K562 (cell line): Measurements from ENCODE around the gene SSTR5. TPM values are rescaled to one million over a fixed set of nuclear protein-coding genes. Genes with fewer than 3 reads are reported as not detected.
A peak's percentile ranks its signal among the peaks of the same experiment; 100 is the strongest.

Experiments used
- ATAC-seq: fragments of 200-7000 bp; cut with Tn5 transposase; 3 replicates; pipeline ENCODE4 v1.9.1; 2020; ENCODE audit warnings: moderate library complexity
- BruUV-seq: library from RNA; stranded (reverse); fragments of 400-500 nt; replicated peaks from 2 replicates; lab custom pipeline; 2021; lab: Mats Ljungman, UMichigan
- CTCF ChIA-PET: fragments of 300-600 bp; formaldehyde crosslinking; extraction: SDS; loops from one replicate; lab custom pipeline; 2021; ENCODE audit warnings: low intra/inter-chr PET ratio; lab: Yijun Ruan, JAX
- POLR2A ChIA-PET: fragments of 300-600, 350-650 bp; sonication (Branson Sonifier 250); formaldehyde crosslinking; extraction: SDS; loops from one replicate; lab custom pipeline; 2021; ENCODE audit warnings: antibody characterized with exemption, inconsistent platforms; lab: Yijun Ruan, JAX
- DNase-seq, 4 experiments: peaks; one replicate each; pipeline versions ENCODE4 v3.0.0 to v3.0.0-alpha.2; 2011 to 2018; ENCODE audit warnings: low spot score in 3 of 4, mixed read lengths in 3 of 4; ENCODE audit errors: extremely low read depth in 1 of 4
- FAIRE-seq: peaks from 2 replicates; lab custom pipeline; 2011; peaks lifted over from hg19 to GRCh38; lab: Jason Lieb, UNC
- H2AFZ ChIP-seq: 2 replicates; pipeline ENCODE4 v1.6.0; 2011; ENCODE audit warnings: low read depth, low read length, control low read depth, inconsistent platforms
- H3K27ac ChIP-seq: fragments of 200-600 bp; 3 replicates; pipeline ENCODE4 v1.8.0; 2011; ENCODE audit warnings: low read depth, mild to moderate bottlenecking, control low read depth, inconsistent platforms, low read length, moderate library complexity, mixed read lengths; ENCODE audit errors: extremely low read depth
- H3K27me3 ChIP-seq, 2 experiments: fragments of 300-600 bp in 1 of 2; 2 replicates in 1 of 2; 3 replicates in 1 of 2; pipeline versions ENCODE4 v1.6.0 to v1.8.0; 2011; ENCODE audit warnings: inconsistent platforms in 2 of 2, low read length in 2 of 2, mild to moderate bottlenecking in 1 of 2, mixed read lengths in 1 of 2, moderate library complexity in 1 of 2; ENCODE audit not compliant: control insufficient read depth in 2 of 2, insufficient read depth in 2 of 2
- H3K36me3 ChIP-seq: fragments of 300-600 bp; 3 replicates; pipeline ENCODE4 v1.8.0; 2011; ENCODE audit warnings: mild to moderate bottlenecking, low read length, inconsistent platforms; ENCODE audit not compliant: control insufficient read depth, insufficient read depth
- H3K4me1 ChIP-seq, 2 experiments: fragments of 200-600 bp in 1 of 2; replicated peaks in 1 of 2; 2 replicates in 1 of 2; 3 replicates in 1 of 2; pipeline versions ENCODE4 v1.5.1 to v1.8.0; 2011; ENCODE audit warnings: inconsistent platforms in 2 of 2, low read length in 2 of 2, mild to moderate bottlenecking in 1 of 2, mixed read lengths in 1 of 2, moderate library complexity in 1 of 2; ENCODE audit not compliant: control insufficient read depth in 2 of 2, insufficient read depth in 2 of 2
- H3K4me2 ChIP-seq: 2 replicates; pipeline ENCODE4 v1.6.1; 2011; ENCODE audit warnings: low read length, control low read depth, inconsistent platforms, mixed read lengths; ENCODE audit not compliant: insufficient read depth
- H3K4me3 ChIP-seq: fragments of 200-600 bp; sonication (generic), shearing (Covaris generic); 2 replicates; pipeline ENCODE4 v1.5.1; 2016; ENCODE audit warnings: control low read depth, inconsistent platforms
- H3K79me2 ChIP-seq: fragments of 200-600 bp; 3 replicates; pipeline ENCODE4 v1.8.0; 2011; ENCODE audit warnings: low read length, inconsistent platforms; ENCODE audit not compliant: control insufficient read depth, insufficient read depth
- H3K9ac ChIP-seq, 2 experiments: 2 replicates each; pipeline versions ENCODE4 v1.6.0 to v1.6.1; 2011; ENCODE audit warnings: low read depth in 2 of 2, low read length in 2 of 2, control low read depth in 1 of 2, inconsistent platforms in 1 of 2, mild to moderate bottlenecking in 1 of 2, mixed read lengths in 1 of 2; ENCODE audit not compliant: insufficient read depth in 1 of 2
- H3K9me1 ChIP-seq: one replicate; pipeline ENCODE4 v1.6.0; 2011; ENCODE audit warnings: inconsistent platforms, mild to moderate bottlenecking, low read length, moderate library complexity; ENCODE audit not compliant: control insufficient read depth, insufficient read depth
- H3K9me3 ChIP-seq: replicated peaks from 2 replicates; pipeline ENCODE4 v1.5.1; 2011; ENCODE audit warnings: low read depth, low read length, inconsistent platforms; ENCODE audit not compliant: control insufficient read depth, insufficient read depth
- H4K20me1 ChIP-seq: replicated peaks from 2 replicates; pipeline ENCODE4 v1.6.1; 2011; ENCODE audit warnings: low read length, inconsistent platforms, mixed read lengths; ENCODE audit not compliant: control insufficient read depth, insufficient read depth
- BCOR ChIP-seq: fragments of 450-650 bp; IDR thresholded peaks from 2 replicates; pipeline ENCODE4 v1.6.1; 2016
- CBX1 ChIP-seq: sonication (generic); IDR thresholded peaks from 2 replicates; pipeline ENCODE4 v1.6.1; 2016; ENCODE audit warnings: antibody characterized with exemption, low read depth, mild to moderate bottlenecking
- CHD4 ChIP-seq: fragments of 200-600 bp; sonication (generic); IDR thresholded peaks from 3 replicates; pipeline ENCODE4 v1.6.1; 2012; ENCODE audit warnings: low read depth, mild to moderate bottlenecking, mixed read lengths, low read length, inconsistent platforms; ENCODE audit not compliant: insufficient read depth, insufficient replicate concordance, poor library complexity, severe bottlenecking
- COPS2 ChIP-seq: fragments of 450-650 bp; conservative IDR thresholded peaks from 2 replicates; pipeline ENCODE4 v1.6.1; 2016; ENCODE audit warnings: mild to moderate bottlenecking, moderate library complexity
- EP400 ChIP-seq: fragments of 450-650 bp; IDR thresholded peaks from 2 replicates; pipeline ENCODE4 v1.6.1; 2017; ENCODE audit warnings: antibody characterized with exemption, mild to moderate bottlenecking, moderate library complexity
- KDM1A ChIP-seq, 2 experiments: fragments of 450-650 bp; IDR thresholded peaks; 2 replicates each; pipeline ENCODE4 v1.6.1; 2016; ENCODE audit warnings: mild to moderate bottlenecking in 2 of 2
- MTF1 ChIP-seq: fragments of 250-450 bp; sonication (Bioruptor Pico); IDR thresholded peaks from 2 replicates; pipeline ENCODE4 v1.9.0; 2021; ENCODE audit warnings: moderate library complexity, mild to moderate bottlenecking, inconsistent platforms, borderline replicate concordance
- NCOA1 ChIP-seq: fragments of 450-650 bp; IDR thresholded peaks from 2 replicates; pipeline ENCODE4 v1.6.1; 2016; ENCODE audit warnings: low read depth
- PHB ChIP-seq: fragments of 250-450 bp; sonication (Bioruptor Pico); IDR thresholded peaks from 2 replicates; pipeline ENCODE4 v1.5.0; 2021
- PHF21A ChIP-seq: fragments of 450-650 bp; IDR thresholded peaks from 2 replicates; pipeline ENCODE4 v1.6.1; 2017; ENCODE audit warnings: low read depth, borderline replicate concordance
- PTRF ChIP-seq: fragments of 450-650 bp; IDR thresholded peaks from 2 replicates; pipeline ENCODE4 v1.6.1; 2016; ENCODE audit warnings: mild to moderate bottlenecking, missing genetic modification characterization, missing compliant biosample characterization
- ZFP36 ChIP-seq: fragments of 150-350 bp; IDR thresholded peaks from 2 replicates; pipeline ENCODE4 v1.6.1; 2018; ENCODE audit warnings: low read length, low read depth; ENCODE audit not compliant: partially characterized antibody
- ZNF436 ChIP-seq: fragments of 250-450, 450-650 bp; sonication (Bioruptor Pico); formaldehyde crosslinking; IDR thresholded peaks from 2 replicates; pipeline ENCODE4 v1.7.0; 2020; ENCODE audit warnings: mild to moderate bottlenecking
- WGBS: fragments of 100-300 bp; shearing (Covaris generic); methylation state at CpG from one replicate; pipeline ENCODE4 v1.1.6; 2016; ENCODE audit warnings: low coverage, mixed read lengths; ENCODE audit not compliant: insufficient coverage; ENCODE audit errors: missing lambda C conversion rate; 5-methylcytosine and 5-hydroxymethylcytosine counted together
- in situ Hi-C: fragments of 300-500 bp; cut with MboI; formaldehyde crosslinking; loops from 4 replicates; pipeline ENCODE4 v1.15.0; 2018; ENCODE audit warnings: inconsistent platforms, mixed read lengths
- intact Hi-C: fragments of 100-400 bp; cut with micrococcal nuclease; formaldehyde crosslinking; loops from 2 replicates; pipeline ENCODE4 v1.14.2; 2022
- polyA plus RNA-seq, 8 experiments: library from polyadenylated mRNA; depleted of rRNA in 4 of 8; stranded (reverse) in 5 of 8; unstranded in 3 of 8; fragments of >200 nt; fragmentation: Nextera tagmentation in 2 of 8; fragmentation: Illumina TruSeq in 1 of 8; extraction: Ambion mirVana in 2 of 8; extraction: Trizol in 1 of 8; gene quantifications; 2 replicates each; pipeline versions ENCODE4 v1.2.1 to v1.2.3, GENCODE V29; 2011 to 2014; ENCODE audit warnings: inconsistent platforms in 1 of 8, missing spikeins in 1 of 8
- total RNA-seq, 7 experiments: library from RNA; depleted of rRNA in 6 of 7; stranded (reverse); fragments of >200 nt in 6 of 7; fragmentation: Illumina TruSeq in 2 of 7; extraction: Trizol in 2 of 7; gene quantifications; 2 replicates each; pipeline versions ENCODE4 v1.2.1 to v1.2.3, GENCODE V29; 2011 to 2021; ENCODE audit warnings: low replicate concordance in 1 of 7
- TF ChIP-seq, protein P1 (sequence below): sonication (generic); formaldehyde crosslinking; IDR thresholded peaks from 2 replicates; pipeline ENCODE4 v1.4.0; 2020; ENCODE audit warnings: mild to moderate bottlenecking, missing genetic modification reagents

The SSTR5 gene
- total and polyA plus RNA-seq, 9 of the 15 experiments (the other 6 are each of a cell fraction or from before 2014, with no cell fraction given) = not detected

DNA sequence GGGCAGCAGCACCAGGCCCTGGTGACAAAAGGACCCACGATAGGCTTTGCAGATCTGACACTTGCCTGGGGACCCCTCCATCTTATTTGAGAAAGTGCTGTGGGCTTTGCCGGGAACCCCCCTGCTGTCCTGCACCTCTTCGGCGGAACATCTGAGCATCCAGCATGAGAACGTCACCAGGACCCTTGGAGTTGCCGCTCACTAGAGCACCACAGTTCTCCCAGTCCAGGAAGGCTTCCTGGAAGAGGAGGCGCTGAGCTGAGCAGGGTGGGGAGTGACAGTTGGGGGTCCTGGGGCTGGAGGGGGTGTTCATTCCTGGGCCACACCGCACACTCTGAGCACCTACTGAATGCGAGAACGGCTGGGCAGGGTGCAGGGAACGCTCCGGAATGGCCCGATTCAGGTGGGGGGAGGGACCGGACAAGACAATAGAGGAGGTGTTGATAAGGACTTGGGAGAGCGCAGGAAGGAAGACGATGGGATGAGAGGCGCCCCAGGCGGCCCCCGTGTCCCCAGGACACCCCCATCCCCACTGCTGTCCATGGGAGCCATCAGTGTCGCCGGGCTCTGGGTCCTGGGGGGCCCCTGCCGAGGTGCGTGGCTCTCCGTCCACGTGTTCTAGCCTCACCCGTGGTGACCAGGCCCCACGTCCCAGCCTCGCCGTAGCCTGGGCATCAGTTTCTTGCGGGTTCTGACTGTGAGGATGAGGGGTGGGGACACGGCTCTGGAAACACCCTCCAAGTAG lies 55.6 kb downstream of the SSTR5 start:
- POLR2A ChIA-PET = no interaction called here
- Histone ChIP-seq H3K4me2 (no peak overlapping the region), H3K27me3 (peaks cover 0 to 28% of the 10 kb centered on the region in 2 experiments; a peak in 3 of 5 replicates), H3K9ac (no peak overlapping the region), H3K4me3 (no peak overlapping the region), H3K9me3 (no peaks in the 10 kb centered on the region), H3K27ac (no peak overlapping the region), H4K20me1 (peaks cover 14% of the 10 kb centered on the region), H3K4me1 (peaks cover 0 to 82% of the 10 kb centered on the region in 2 experiments; a peak in 2 of 5 replicates), H3K79me2 (no peaks in the 10 kb centered on the region), H3K9me1 (no peaks in the 10 kb centered on the region), H3K36me3 (no peaks in the 10 kb centered on the region), H2AFZ (no peak overlapping the region)
- in situ Hi-C loops (no loop called here), intact Hi-C loops (no loop called here)
- TF ChIP-seq PHB (CRISPR knock-in tag) = no peak
- TF ChIP-seq EP400 = no peak
- TF ChIP-seq CHD4 = peak; percentile 28
- TF ChIP-seq NCOA1 = no peak
- TF ChIP-seq ZFP36 = peak; percentile 94
- peak; percentile 72 for TF ChIP-seq BCOR
- 0 out of 2 replicates have a peak, but pooled peaks have one; percentile 40 for TF ChIP-seq PHF21A
- no peak for TF ChIP-seq COPS2
- TF ChIP-seq, protein P1, sequence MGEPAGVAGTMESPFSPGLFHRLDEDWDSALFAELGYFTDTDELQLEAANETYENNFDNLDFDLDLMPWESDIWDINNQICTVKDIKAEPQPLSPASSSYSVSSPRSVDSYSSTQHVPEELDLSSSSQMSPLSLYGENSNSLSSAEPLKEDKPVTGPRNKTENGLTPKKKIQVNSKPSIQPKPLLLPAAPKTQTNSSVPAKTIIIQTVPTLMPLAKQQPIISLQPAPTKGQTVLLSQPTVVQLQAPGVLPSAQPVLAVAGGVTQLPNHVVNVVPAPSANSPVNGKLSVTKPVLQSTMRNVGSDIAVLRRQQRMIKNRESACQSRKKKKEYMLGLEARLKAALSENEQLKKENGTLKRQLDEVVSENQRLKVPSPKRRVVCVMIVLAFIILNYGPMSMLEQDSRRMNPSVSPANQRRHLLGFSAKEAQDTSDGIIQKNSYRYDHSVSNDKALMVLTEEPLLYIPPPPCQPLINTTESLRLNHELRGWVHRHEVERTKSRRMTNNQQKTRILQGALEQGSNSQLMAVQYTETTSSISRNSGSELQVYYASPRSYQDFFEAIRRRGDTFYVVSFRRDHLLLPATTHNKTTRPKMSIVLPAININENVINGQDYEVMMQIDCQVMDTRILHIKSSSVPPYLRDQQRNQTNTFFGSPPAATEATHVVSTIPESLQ (CRISPR knock-in tag) = no peak
- 0 out of 2 replicates have a peak, but pooled peaks have one; percentile 31 for TF ChIP-seq CBX1
- no peak for TF ChIP-seq MTF1 (CRISPR knock-in tag)
- TF ChIP-seq ZNF436 (CRISPR knock-in tag) = peak; percentile 52; the same call in 1 of the 2 replicates
- peak in 1 of 2 experiments; percentile 46; a peak in 1 of 4 replicates for TF ChIP-seq KDM1A (IDR thresholded peaks at IDR 0.05)
- no peak for TF ChIP-seq PTRF (tag)
- FAIRE-seq = no peak
- no peak for DNase-seq
- WGBS = 12% methylated on average over 22 of the region's 31 CpGs
- no peak for ATAC-seq
- BruUV-seq = no TSS peak
- CTCF ChIA-PET = no interaction called here
